Muscle of back (tissue), 11 donors: ENCODE data around the gene NPBWR2. TPM values are rescaled to one million over a fixed set of nuclear protein-coding genes. Genes with fewer than 3 reads are reported as not detected.
"Not testable (repeated sequence)": the region's sequence is repeated elsewhere in the genome, so short reads cannot be mapped to it uniquely, and the experiment has no call there.

Experiments used
- DNase-seq, 3 donors: peaks; one replicate each; pipeline versions ENCODE4 v3.0.0 to v3.0.0-alpha.2; 2013
- polyA plus RNA-seq, 10 donors: library from polyadenylated mRNA; unstranded; fragments of 120-200 nt; gene quantifications; one replicate each; pipeline ENCODE4 v1.2.1, GENCODE V29; 2013; ENCODE audit not compliant: insufficient read length in 10 of 10

Gene NPBWR2
- polyA plus RNA-seq, 10 donors = not detected

- DNase-seq = no peak
Measured at GRCh38 chr20:64144144-64144912, 37.0 kb upstream of the NPBWR2 start.

- no peak for DNase-seq
Measured at GRCh38 chr20:64143018-64143801, 35.8 kb upstream of the NPBWR2 start.

GRCh38 chr20:64142590-64142989, 35.2 kb upstream of the NPBWR2 start:
- no peak for DNase-seq

- no peak for DNase-seq
Measured at GRCh38 chr20:64140956-64141355, 33.6 kb upstream of the NPBWR2 start.

GRCh38 chr20:64140061-64140931, 32.9 kb upstream of the NPBWR2 start:
- DNase-seq = no peak

GRCh38 chr20:64139199-64140060, 32.1 kb upstream of the NPBWR2 start:
- no peak for DNase-seq

GRCh38 chr20:64138276-64138815, 31.0 kb upstream of the NPBWR2 start:
- DNase-seq = no peak

- DNase-seq = no peak
Measured at GRCh38 chr20:64137598-64138031, 30.2 kb upstream of the NPBWR2 start.

GRCh38 chr20:64136004-64136710, 28.8 kb upstream of the NPBWR2 start:
- no peak for DNase-seq

GRCh38 chr20:64134744-64135143, 27.4 kb upstream of the NPBWR2 start:
- DNase-seq = not testable (repeated sequence)

GRCh38 chr20:64133951-64134407, 26.6 kb upstream of the NPBWR2 start:
- no peak for DNase-seq

- no peak for DNase-seq
Measured at GRCh38 chr20:64131406-64131805, 24.0 kb upstream of the NPBWR2 start.

GRCh38 chr20:64130876-64131275, 23.5 kb upstream of the NPBWR2 start:
- DNase-seq = no peak

GRCh38 chr20:64130271-64130670, 22.9 kb upstream of the NPBWR2 start:
- DNase-seq = no peak

- no peak for DNase-seq
Measured at GRCh38 chr20:64129146-64129782, 21.9 kb upstream of the NPBWR2 start.

- not testable (repeated sequence) for DNase-seq
Measured at GRCh38 chr20:64123517-64123916, 16.2 kb upstream of the NPBWR2 start.

- not testable (repeated sequence) for DNase-seq
Measured at GRCh38 chr20:64122927-64123326, 15.6 kb upstream of the NPBWR2 start.

GRCh38 chr20:64121586-64121985, 14.2 kb upstream of the NPBWR2 start:
- no peak for DNase-seq

- peak in 1 of 3 donors; percentile 40 for DNase-seq
Measured at GRCh38 chr20:64119681-64120341, 12.4 kb upstream of the NPBWR2 start.
